GM18505 (cell line): ENCODE measurements around the gene DDX19B.
"Not testable (repeated sequence)": the region's sequence is repeated elsewhere in the genome, so short reads cannot be mapped to it uniquely, and the experiment has no call there.

ENCODE experiments used
- ATAC-seq: cut with Tn5 transposase; IDR thresholded peaks from one replicate; pipeline ENCODE4 v1.9.1; 2021; ENCODE audit not compliant: unreplicated experiment
- POLR2A ChIP-seq: IDR thresholded peaks from 4 replicates; pipeline ENCODE4 v1.6.1; 2011; ENCODE audit warnings: borderline replicate concordance; ENCODE audit not compliant: insufficient read depth, insufficient read length; ENCODE audit errors: extremely low read depth

DDX19B gene

DNA sequence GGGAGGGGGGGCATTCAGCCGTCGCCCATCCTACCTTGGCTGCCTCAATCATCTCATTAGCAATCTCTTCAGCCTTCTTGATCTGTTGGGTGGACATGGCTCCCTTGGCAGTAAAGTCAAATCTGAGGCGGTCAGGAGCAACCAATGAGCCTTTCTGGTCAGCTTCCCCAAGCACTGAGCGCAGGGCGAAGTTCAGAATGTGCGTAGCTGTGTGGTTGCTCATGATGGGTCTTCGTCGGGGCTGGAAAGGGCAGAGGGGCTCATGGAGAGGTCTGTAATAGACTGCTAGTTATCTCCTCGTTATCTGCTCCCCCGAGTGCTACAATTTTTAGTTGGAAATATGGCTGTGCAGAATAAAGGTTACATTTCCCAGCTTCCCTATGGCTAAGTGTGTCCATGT, 40.0 kb upstream of the DDX19B start:
- no peak for ATAC-seq
- TF ChIP-seq POLR2A = no peak

DNA sequence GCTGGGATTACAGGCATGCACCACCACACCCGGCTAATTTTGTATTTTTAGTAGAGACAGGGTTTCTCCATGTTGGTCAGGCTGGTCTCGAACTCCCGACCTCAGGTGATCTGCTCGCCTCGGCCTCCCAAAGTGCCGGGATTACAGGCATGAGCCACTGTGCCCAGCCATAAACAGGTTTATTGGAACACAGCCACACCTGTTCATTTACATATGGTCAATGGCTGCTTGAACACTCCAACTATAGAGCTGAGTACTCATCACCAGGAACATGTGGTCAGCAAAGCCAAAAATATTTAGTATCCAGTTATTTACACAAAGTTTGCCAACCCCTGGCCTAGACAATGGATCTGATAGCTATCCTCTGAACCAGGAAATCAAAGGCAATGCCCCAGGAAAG, 39.1 kb upstream of the DDX19B start:
- ATAC-seq = not testable (repeated sequence)

DNA sequence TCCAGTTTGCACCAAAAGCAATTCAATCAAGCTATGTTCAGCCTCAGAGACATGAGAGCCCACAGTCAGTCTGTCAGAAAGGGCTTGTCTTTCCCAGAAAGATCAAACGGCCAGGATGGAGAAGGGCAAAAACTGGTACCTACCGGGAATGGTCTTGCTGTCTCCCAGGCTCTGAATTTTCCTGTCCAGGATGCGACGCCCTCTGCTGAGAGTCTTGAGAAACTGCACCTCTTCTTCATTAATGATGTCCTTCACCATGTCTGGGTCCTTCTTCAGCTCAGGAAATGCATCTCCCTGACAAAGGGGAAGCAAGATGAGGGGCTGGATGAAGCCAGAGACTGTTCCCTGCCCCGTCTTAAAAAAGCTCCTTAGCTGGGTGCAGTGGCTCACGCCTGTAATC, 31.5 kb upstream of the DDX19B start:
- no peak for TF ChIP-seq POLR2A
- no peak for ATAC-seq

DNA sequence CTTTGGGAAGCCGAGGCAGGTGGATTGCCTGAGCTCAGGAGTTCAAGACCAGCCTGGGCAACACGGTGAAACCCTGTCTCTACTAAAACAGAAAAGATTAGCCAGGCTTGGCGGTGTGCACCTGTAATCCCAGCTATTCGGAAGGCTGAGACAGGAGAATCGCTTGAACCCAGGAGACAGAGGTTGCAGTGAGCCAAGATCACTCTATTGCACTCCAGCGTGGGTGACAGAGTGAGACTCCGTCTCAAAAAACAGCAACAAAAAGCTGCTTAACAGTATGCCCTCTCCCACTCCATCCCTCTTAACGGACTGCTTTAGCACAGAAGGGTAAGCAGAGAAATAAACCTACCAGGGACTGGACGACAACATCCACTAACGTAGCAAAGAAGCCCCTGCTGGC, 31.1 kb upstream of the DDX19B start:
- ATAC-seq = not testable (repeated sequence)

DNA sequence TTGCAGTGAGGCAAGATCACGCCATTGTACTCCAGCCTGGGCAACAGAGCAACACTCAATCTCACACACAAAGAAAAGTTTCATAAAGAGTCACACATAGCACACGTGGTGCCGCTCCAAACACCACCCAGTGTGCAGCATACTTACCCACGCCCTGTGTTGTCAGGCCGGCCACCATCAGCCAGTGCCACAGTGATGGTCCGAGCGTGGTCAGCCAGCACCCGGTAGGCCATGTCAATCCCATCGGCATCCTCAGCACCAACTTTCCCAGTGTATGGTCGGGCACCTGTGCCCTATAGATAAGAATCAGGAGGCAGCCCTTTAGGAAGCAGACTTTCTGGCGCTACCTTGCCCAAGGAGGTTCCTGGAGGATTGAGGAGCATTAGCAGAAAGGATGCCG, 29.5 kb upstream of the DDX19B start:
- ATAC-seq = no peak
- TF ChIP-seq POLR2A = no peak

DNA sequence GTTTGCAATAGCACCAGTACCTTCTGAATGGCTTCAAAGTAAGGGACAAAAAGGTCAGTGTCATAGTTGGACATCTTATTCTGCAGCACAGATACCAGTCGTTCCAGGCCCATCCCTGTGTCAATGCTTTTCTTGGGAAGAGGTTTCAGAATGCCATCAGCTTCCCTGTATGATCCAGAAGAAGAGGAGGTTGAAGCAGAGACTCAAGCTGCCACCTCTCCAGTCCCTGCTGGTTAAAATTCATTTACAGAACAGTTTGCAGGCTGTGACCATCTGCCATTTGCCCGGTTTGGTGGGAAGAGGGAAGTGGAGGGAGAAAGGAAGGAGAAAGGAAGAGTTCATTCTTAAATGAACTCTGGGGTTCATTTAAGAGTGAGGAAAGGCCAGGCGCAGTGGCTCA, 28.8 kb upstream of the DDX19B start:
- no peak for ATAC-seq
- TF ChIP-seq POLR2A = no peak

DNA sequence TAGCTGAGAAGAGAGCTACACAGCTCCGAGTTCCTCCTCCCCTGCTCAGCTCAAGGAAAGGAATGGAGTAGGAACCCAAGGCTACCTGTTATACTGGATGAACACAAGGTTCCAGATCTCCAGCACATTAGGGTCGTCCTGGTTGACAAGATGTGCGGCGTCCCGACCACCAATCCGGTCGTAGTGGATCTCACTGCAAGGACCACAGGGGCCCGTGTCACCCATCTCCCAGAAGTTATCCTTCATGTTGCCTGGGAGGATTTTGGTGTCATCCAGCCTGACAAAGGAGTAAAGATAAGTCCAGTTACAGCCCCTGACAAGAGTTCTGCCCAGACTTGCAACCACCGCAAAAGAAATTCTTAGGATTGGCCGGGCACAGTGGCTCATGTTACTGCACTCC, 27.3 kb upstream of the DDX19B start:
- ATAC-seq = no peak
- no peak for TF ChIP-seq POLR2A

DNA sequence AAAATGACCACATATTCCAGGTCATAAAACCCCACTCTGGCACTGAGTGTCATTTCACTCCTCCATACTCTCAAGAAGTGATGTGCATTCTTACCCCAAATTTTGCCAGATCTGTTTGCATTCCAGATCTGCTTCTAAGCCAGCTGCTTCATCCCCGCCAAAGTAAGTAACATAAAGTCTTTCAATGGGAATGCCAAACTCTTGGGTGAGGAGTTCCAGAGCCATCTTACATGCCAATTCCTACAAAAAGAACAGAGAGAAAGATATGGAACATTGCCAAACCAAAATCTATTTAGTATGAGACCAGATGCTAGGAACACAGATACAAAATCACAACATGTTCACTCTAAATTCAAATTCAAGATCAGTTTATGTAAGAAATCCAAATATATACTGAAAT, 22.6 kb upstream of the DDX19B start:
- no peak for TF ChIP-seq POLR2A
- ATAC-seq = no peak

DNA sequence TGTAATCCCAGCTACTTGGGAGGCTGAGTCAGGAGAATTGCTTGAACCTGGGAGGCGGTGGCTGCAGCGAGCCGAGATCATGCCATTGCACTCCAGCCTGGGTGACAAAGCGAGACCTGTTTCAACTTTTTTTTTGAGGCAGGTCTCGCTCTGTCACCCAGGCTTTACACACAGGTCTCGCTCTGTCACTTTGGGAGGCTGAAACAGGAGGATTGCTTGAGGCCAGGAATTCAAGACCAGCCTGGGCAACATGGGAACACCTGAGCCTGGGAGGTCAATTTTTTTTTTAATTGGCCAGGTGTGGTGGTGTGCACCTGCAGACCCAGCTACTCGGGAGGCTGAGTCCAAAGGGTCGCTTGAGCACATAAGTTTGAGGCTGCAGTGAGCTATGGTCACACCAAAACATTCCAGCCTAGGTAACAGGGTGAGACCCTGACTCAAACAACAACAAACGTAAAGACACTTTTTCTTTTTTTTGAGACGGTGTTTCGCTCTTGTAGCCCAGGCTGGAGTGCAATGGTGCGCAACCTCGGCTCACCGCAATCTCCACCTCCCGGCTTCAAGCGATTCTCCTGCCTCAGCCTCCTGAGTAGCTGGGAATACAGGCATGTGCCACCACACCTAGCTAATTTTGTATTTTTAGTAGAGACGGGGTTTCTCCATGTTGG, 11.5 kb upstream of the DDX19B start:
- not testable (repeated sequence) for ATAC-seq

DNA sequence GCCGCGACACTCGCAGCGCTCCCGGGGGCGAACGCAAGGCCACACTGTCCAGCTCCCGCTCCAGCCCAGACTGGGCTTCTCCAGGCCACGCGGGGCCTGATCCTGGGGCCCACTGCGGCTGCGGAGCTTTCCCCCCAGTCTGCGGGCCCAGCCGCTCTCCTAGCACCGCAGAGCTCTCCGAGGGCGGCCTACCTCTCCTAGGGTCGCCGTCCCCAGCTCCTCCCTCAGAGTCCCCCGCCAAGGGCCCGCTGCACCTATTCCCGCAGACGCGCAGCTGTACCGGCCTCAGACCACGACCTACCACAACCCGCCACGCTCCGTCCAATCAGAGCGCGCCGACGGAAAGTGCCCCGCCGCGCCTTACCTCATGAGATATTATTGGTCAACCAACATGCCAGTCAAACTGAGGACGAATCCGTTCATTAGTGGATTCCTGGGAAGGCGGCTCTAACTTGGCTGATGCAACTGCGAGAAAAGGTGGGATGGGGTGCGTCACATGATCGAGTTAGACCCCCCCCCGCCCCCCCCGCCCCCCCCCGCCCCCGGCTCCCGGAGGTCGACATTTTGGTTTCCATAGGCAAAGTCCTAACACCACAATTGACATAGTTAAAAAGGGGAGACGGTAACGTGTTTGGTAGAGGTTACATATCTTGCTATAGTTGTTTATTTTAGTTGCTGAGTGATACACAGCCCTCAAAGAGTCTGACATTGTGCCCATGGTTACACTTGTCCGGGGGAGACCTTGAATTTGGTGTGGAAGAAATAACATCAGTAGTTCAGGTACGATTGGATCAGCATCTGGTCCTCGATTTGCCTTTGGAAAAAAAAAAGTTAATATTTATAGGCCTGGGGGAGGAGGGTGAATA, 9.5 kb upstream of the DDX19B start, which contains the start of gene AARS1:
TSS of gene AARS1 (minus strand) at position 278 of the 866 bp plus-strand sequence. CDS start 6,743 bp downstream, outside the sequence.
- TF ChIP-seq POLR2A = peak; percentile 96
- peak; percentile 96 for ATAC-seq

DNA sequence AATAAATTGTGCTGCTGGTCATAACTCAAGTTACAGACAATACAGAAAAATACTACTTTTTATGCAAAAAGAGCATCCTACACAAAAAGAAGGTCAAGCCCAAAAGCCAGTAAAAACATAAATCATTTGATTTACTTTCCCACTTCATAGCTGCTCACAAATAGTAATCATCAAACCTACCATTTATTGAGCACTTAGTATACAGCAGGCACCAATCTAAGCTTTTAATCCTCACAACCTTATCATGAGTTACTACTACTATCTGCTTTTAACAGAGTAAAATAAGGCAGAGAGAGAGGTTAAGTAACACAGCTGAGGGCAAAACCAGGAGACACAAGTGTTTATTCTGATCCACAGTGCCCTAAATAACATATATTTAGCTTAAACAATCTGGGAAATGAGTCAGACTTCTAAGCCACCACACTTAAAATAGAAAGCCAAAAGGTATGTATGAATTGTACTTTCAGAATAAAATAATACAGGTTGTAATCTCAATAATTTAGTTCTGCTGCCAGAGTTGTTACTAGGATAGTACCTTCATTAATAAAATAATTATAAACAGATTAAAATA, 8.0 kb upstream of the DDX19B start:
- no peak for ATAC-seq

DNA sequence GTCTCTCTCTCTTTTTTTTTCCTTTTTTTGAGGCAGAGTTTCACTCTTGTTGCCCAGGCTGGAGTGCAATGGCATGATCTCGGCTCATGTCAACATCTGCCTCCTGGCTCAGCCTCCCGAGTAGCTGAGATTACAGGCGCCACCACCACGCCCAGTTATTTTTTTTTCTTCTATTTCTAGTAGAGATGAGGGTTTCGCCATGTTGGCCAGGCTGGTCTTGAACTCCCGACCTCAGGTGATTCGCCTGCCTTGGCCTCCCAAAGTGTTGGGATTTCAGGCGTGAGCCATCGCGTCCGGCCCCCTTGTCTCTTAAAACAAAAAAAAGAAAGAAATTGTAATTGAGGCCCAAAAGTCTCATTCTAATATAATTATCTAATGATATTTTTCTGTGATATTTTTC, 6.8 kb upstream of the DDX19B start:
- not testable (repeated sequence) for ATAC-seq

More for the DNA sequence above, 8.0 kb upstream of the DDX19B start:
- no peak for TF ChIP-seq POLR2A

DNA sequence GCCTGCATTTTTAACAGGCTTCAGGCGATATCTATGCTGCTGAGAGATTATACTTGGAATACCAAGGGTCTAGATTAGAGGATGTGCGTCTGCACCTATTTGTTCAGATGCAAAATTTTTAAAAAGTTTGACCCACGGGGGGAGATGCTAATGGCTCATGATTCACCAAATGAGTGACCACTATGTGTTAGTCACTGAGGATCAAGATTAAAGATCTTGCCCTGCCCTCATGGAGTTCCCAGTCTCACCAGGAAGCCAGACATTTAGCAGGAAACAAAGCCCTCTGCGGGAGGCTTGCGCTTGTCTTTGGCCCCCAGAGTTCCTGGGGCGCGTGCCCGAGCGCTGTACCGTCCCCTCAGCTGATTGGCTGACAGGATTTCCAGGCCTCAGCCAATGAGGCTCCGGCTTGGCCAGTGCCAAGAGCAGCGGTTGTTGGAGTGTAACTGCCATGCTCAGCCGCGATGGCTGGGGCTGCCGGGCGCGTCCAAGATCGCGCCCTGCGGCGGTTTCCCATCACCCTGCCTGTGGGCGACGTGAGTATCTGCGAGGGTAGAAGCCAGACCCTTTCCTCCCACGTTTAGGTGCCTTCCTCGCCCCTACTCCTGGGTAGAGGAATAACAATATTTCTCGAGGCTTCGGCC, 4.5 kb upstream of the DDX19B start:
- TF ChIP-seq POLR2A = no peak
- ATAC-seq = no peak

DNA sequence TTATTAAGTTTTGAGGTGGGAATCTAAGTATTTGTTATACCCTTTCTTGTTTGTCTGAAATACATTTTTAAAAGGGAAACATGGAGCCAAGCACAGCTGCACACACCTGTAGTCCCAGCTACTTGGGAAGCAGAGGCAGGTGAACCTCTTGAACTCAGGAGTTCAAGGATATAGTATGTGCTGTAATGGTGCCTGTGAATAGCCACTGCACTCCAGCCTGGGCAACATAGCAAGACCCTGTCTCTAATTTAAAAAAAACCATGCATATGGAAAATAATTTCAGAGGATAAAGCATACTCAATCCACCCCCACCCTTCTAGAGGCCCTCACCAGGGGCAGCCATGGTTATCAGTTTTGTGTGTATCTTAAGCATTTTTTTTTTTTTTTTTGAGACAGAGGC, 3.4 kb upstream of the DDX19B start:
- no peak for TF ChIP-seq POLR2A
- no peak for ATAC-seq
